GM18498 (cell line): ENCODE results near the gene EMP3.
"Not testable (repeated sequence)": the region's sequence is repeated elsewhere in the genome, so short reads cannot be mapped to it uniquely, and the experiment has no call there.

Source experiments
- ATAC-seq: cut with Tn5 transposase; IDR thresholded peaks from one replicate; pipeline ENCODE4 v1.9.1; 2021; ENCODE audit warnings: mild to moderate bottlenecking, moderate library complexity; ENCODE audit not compliant: unreplicated experiment

Gene EMP3

DNA sequence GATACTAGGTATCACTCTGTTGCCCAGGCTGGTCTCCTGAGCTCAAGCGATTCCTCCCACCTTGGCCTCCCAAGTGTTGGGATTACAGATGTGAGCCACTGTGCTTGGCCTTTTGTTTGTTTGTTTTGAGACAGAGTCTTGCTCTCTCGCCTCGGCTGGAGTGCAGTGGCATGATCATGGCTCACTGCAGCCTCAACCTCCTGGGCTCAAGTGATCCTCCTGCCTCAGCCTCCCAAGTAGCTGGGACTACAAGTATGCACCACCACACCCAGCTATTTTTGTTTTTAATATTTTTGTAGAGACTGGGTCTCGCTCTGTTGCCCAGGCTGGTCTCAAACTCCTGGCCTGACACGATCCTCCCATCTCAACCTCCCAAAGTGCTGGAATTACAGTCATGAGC lies 46.4 kb downstream of the EMP3 start:
- not testable (repeated sequence) for ATAC-seq

DNA sequence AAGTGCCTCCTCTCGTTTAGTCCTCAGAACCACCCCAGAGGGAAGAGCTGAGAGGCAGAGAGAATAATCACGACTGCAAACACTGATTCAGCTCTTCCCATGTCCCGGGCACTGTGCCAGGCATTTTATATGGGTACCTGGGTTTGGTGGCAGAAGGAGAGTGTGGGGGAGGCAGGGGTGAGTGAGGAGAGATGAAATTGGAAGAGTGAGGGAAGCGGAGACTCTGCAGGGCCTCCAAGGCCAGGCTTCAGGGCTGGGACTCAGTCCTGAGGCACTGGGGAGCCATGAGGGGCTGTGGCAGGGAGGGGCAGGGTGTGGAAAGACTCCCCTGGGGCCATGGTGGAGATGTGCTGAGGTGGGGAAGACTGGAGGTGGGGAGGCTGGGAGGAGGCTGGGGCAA lies 47.6 kb downstream of the EMP3 start:
- ATAC-seq, result no peak

DNA sequence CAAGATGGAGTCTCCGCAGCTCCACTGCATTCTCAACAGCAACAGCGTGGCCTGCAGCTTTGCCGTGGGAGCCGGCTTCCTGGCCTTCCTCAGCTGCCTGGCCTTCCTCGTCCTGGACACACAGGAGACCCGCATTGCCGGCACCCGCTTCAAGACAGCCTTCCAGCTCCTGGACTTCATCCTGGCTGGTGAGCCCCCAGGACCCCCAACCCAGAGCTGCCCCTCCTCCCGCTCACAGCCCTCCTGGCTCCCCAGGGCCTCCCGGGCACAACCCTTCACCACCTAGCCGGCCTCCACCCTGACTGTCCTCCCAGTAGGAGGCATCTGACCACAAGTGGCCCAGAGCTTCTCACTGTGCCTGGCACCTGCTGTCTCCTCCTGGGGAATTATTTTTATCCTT lies 48.2 kb downstream of the EMP3 start:
- ATAC-seq, result no peak

DNA sequence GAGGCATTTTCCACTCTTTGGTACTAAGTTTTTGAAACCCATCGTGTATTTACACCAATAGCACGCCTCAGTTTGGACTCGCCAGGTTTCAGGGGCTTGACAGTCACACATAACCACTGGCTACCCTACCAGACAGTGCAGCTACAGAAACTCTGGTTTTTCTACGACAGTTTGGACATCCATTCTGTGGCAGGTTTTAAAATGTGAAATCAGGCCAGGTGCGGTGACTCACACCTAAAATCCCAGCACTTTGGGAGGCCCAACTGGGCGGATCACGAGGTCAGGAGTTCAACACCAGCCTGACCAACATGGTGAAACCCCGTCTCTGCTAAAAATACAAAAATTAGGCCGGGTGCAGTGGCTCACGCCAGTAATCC lies 52.8 kb downstream of the EMP3 start:
- ATAC-seq, result no peak

DNA sequence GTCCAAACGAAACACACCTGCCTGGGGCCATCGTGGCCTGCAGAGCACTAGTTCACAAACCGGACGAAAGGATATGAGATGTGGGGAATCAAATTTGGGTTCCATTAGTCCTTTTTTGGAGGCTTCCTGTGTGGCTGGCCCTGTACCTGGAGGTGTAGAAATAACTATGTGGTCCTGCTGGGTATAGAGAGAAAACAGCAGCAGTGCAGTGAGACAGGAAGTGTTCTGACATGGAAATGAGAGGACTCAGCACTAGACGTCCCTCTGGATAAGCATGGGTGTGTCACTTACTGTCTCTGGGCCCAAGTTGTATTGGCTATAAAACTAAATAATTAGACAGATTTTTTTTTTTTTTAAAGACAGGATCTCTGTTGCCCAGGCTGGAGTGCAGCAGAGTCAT lies 53.7 kb downstream of the EMP3 start:
- ATAC-seq, result no peak
